Activated naive CD4-positive, alpha-beta T cell treated with anti-CD3 and anti-CD28 coated beads, Interleukin-2, amount 50 U/mL, for 24 hours (primary cell): ENCODE data around the gene TAPBPL.
"Not testable (repeated sequence)": the region's sequence is repeated elsewhere in the genome, so short reads cannot be mapped to it uniquely, and the experiment has no call there.

Experiments used
- H3K27ac Mint-ChIP-seq: one replicate; pipeline ENCODE4 v1.8.0; 2021; ENCODE audit warnings: mild to moderate bottlenecking, mixed read lengths
- H3K27me3 Mint-ChIP-seq: one replicate; pipeline ENCODE4 v1.8.0; 2021; ENCODE audit warnings: mixed read lengths
- H3K36me3 Mint-ChIP-seq: one replicate; pipeline ENCODE4 v1.8.0; 2021; ENCODE audit warnings: mixed read lengths
- H3K4me1 Mint-ChIP-seq: one replicate; pipeline ENCODE4 v1.8.0; 2021; ENCODE audit warnings: mixed read lengths
- H3K4me3 Mint-ChIP-seq: one replicate; pipeline ENCODE4 v1.8.0; 2021; ENCODE audit warnings: mild to moderate bottlenecking, mixed read lengths
- H3K9me3 Mint-ChIP-seq: one replicate; pipeline ENCODE4 v1.8.0; 2021; ENCODE audit warnings: mixed read lengths

TAPBPL gene

GRCh38 chr12:6451348-6452244 is at the start of gene TAPBPL:
TAPBPL (plus strand) TSS chr12:6452042; CDS start chr12:6452249, 207 bp downstream.
- Mint-ChIP-seq H3K27ac (peak within 1 kb of the TSS; percentile 100), H3K4me3 (peak within 1 kb of the TSS; percentile 100), H3K36me3 (peaks cover 23% of the 10 kb centered on the region), H3K9me3 (no peaks in the 10 kb centered on the region), H3K4me1 (peaks cover 70% of the 10 kb centered on the region), H3K27me3 (no peaks in the 10 kb centered on the region)

DNA sequence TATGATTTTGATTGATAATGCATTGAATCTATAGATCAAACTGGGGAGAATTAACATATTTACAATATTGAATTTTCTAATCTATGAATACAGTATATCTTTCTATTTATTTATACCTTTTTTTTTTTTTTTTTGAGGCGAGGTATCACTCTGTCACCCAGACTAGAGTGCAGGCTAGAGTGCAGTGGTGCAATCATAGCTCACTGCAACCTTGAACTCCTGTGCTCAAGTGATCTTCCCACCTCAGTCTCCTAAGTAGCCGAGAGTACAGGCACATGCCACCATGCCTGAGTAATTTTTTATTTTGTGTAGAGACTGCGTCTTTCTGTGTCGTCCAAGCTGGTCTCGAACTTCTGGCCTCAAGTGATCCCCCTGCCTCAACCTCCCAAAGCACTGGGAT is 47.5 kb upstream of the TAPBPL start:
- no peaks in the 10 kb centered on the region for H3K4me1 Mint-ChIP-seq
- no peak overlapping the region for H3K27ac Mint-ChIP-seq

GRCh38 chr12:6405963-6406362 is 45.9 kb upstream of the TAPBPL start:
- Mint-ChIP-seq H3K4me1 (no peaks in the 10 kb centered on the region), H3K27me3 (no peaks in the 10 kb centered on the region), H3K9me3 (no peaks in the 10 kb centered on the region), H3K36me3 (peaks cover 1% of the 10 kb centered on the region), H3K4me3 (no peak overlapping the region), H3K27ac (no peak overlapping the region)

More for the DNA sequence above, 47.5 kb upstream of the TAPBPL start:
- Mint-ChIP-seq H3K27me3 (no peaks in the 10 kb centered on the region), H3K4me3 (no peak overlapping the region), H3K36me3 (peaks cover 1% of the 10 kb centered on the region), H3K9me3 (no peaks in the 10 kb centered on the region)

- H3K36me3 Mint-ChIP-seq, result peaks cover 1% of the 10 kb centered on the region
- no peak overlapping the region for H3K27ac Mint-ChIP-seq
- H3K27me3 Mint-ChIP-seq, result no peaks in the 10 kb centered on the region
- H3K4me3 Mint-ChIP-seq, result no peak overlapping the region
- H3K9me3 Mint-ChIP-seq, result no peaks in the 10 kb centered on the region
- no peaks in the 10 kb centered on the region for H3K4me1 Mint-ChIP-seq
These were observed 44.4 kb upstream of the TAPBPL start for GRCh38 chr12:6407236-6407954.

DNA sequence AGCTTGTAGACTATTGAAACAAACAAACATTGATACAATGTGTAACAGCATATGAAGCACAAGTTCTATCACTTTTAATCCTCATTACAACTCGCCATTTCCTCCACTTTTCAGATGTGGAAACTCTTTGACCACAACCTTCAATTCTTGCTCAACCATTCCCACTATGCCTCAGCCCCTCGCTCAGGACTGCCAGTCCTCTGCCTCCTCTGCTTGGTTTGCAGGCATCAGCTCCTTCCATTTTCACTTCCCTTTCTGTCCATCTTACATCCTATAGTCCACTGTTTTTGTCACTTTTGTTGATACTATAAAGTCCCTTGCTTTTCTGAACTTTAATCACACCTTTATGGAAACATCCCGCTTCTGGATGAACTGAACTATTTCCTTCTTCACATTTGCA is 35.2 kb upstream of the TAPBPL start:
- Mint-ChIP-seq H3K4me3 (no peak overlapping the region), H3K27me3 (no peaks in the 10 kb centered on the region), H3K36me3 (no peaks in the 10 kb centered on the region), H3K4me1 (no peaks in the 10 kb centered on the region), H3K9me3 (no peaks in the 10 kb centered on the region), H3K27ac (no peak overlapping the region)

DNA sequence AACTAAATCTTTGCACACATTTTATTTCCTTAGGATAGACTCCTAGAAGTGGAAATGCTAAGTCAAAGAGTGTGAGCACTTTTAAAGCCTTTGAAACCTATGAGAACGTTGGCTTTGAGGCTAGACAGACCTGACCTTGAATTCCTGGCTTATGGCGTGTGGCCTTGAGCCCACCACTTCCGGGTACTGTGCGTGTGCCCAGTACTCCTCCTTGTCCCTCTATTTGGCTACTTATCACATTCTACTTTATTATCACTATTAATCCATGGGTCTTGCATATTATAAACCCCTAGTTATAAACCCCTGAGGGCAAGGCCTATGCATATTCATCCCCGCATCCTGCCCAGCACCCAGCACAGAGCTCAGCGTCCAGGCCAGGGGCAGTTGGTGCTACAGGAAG is 33.0 kb upstream of the TAPBPL start:
- H3K27me3 Mint-ChIP-seq, result no peaks in the 10 kb centered on the region

GRCh38 chr12:6420364-6420763 is 31.5 kb upstream of the TAPBPL start:
- Mint-ChIP-seq H3K27me3 (no peaks in the 10 kb centered on the region), H3K4me1 (peaks cover 20% of the 10 kb centered on the region), H3K4me3 (no peak overlapping the region), H3K36me3 (no peaks in the 10 kb centered on the region), H3K27ac (no peak overlapping the region), H3K9me3 (no peaks in the 10 kb centered on the region)

More for the DNA sequence above, 33.0 kb upstream of the TAPBPL start:
- H3K27ac Mint-ChIP-seq, result no peak overlapping the region
- H3K4me1 Mint-ChIP-seq, result peaks cover 7% of the 10 kb centered on the region
- H3K9me3 Mint-ChIP-seq, result no peaks in the 10 kb centered on the region
- H3K36me3 Mint-ChIP-seq, result no peaks in the 10 kb centered on the region
- no peak overlapping the region for H3K4me3 Mint-ChIP-seq

- peak overlapping the region; percentile 54 for H3K4me3 Mint-ChIP-seq
- H3K27ac Mint-ChIP-seq, result peak overlapping the region; percentile 47
- peaks cover 47% of the 10 kb centered on the region for H3K4me1 Mint-ChIP-seq
- no peaks in the 10 kb centered on the region for H3K27me3 Mint-ChIP-seq
- H3K9me3 Mint-ChIP-seq, result no peaks in the 10 kb centered on the region
- H3K36me3 Mint-ChIP-seq, result no peaks in the 10 kb centered on the region
These were observed 28.4 kb upstream of the TAPBPL start for GRCh38 chr12:6423267-6424007.

- H3K36me3 Mint-ChIP-seq, result no peaks in the 10 kb centered on the region
- H3K4me1 Mint-ChIP-seq, result peaks cover 49% of the 10 kb centered on the region
- H3K4me3 Mint-ChIP-seq, result peak overlapping the region; percentile 54
- H3K9me3 Mint-ChIP-seq, result no peaks in the 10 kb centered on the region
- peak overlapping the region; percentile 47 for H3K27ac Mint-ChIP-seq
- H3K27me3 Mint-ChIP-seq, result no peaks in the 10 kb centered on the region
These were observed 27.9 kb upstream of the TAPBPL start for GRCh38 chr12:6424008-6424347.

DNA sequence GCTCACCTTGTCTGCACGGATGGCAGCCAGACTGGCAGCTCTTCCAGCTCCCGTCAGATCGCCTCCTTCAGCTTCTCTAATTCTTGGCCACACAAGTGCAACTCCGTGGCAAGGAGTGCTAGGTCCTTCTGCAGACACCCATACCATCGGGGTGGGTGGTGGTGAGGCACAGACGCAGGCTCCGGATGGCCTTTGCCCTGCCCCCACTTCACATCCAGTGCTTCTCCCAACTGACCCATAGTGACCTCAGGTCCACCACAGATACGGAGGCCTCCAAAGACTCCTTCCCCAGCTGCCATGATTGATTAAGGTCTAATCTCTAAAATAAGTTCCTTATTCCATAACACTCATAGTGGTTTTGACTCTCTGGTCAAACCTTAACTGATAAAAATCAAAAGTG is 27.0 kb upstream of the TAPBPL start:
- no peaks in the 10 kb centered on the region for H3K36me3 Mint-ChIP-seq
- H3K4me1 Mint-ChIP-seq, result peaks cover 54% of the 10 kb centered on the region
- H3K27ac Mint-ChIP-seq, result peak overlapping the region; percentile 47
- H3K27me3 Mint-ChIP-seq, result no peaks in the 10 kb centered on the region
- H3K9me3 Mint-ChIP-seq, result no peaks in the 10 kb centered on the region
- no peak overlapping the region for H3K4me3 Mint-ChIP-seq

- no peaks in the 10 kb centered on the region for H3K9me3 Mint-ChIP-seq
- H3K4me3 Mint-ChIP-seq, result peak overlapping the region; percentile 53
- no peaks in the 10 kb centered on the region for H3K27me3 Mint-ChIP-seq
- H3K4me1 Mint-ChIP-seq, result peaks cover 64% of the 10 kb centered on the region
- H3K27ac Mint-ChIP-seq, result peak overlapping the region; percentile 99
- no peaks in the 10 kb centered on the region for H3K36me3 Mint-ChIP-seq
These were observed 26.0 kb upstream of the TAPBPL start for GRCh38 chr12:6425590-6426531.

DNA sequence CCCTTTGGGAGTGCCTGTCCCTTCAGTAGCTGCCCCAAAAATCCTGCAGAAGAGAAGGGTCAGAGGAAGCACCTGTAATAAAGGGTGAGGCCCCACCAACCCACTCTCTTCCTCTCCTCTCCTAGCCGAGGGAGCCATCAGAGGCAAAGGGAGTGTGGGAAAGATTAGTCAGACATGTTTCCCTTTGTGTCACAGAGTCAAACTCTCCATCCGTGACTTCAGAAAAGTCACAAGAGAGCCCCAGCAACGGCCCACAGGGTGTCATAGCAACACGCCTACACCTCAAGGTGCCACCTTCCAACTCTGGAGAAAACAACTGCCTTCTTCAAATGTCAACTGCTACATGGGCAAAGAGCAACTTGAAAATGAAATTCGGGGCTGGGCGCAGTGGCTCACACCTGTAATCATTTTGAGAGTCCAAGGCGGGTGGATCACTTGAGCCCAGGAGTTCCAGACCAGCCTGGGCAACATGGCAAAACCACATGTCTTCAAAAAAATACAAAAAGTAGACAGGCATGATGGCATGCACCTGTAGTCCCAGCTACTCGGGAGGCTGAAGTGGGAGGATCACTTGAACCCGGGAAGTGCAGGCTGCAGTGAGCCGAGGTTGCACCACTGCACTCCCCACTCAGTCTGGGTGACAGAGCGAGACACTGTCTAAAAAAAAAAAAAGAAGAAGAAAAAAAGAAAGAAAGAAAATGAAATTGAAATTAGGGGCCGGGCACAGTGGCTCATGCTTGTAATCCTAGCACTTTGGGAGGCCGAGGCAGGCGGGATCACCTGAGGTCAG is 24.8 kb upstream of the TAPBPL start:
- no peaks in the 10 kb centered on the region for H3K9me3 Mint-ChIP-seq
- peak overlapping the region; percentile 87 for H3K4me3 Mint-ChIP-seq
- H3K27me3 Mint-ChIP-seq, result no peaks in the 10 kb centered on the region
- no peaks in the 10 kb centered on the region for H3K36me3 Mint-ChIP-seq
- peaks cover 72% of the 10 kb centered on the region for H3K4me1 Mint-ChIP-seq
- H3K27ac Mint-ChIP-seq, result peak overlapping the region; percentile 99

- not testable (repeated sequence) for H3K27me3 Mint-ChIP-seq, H3K36me3 Mint-ChIP-seq, H3K9me3 Mint-ChIP-seq
- Mint-ChIP-seq H3K27ac (peak overlapping the region; percentile 99), H3K4me3 (peak overlapping the region; percentile 87), H3K4me1 (peaks cover 76% of the 10 kb centered on the region)
These were observed 24.0 kb upstream of the TAPBPL start for GRCh38 chr12:6427796-6428195.

DNA sequence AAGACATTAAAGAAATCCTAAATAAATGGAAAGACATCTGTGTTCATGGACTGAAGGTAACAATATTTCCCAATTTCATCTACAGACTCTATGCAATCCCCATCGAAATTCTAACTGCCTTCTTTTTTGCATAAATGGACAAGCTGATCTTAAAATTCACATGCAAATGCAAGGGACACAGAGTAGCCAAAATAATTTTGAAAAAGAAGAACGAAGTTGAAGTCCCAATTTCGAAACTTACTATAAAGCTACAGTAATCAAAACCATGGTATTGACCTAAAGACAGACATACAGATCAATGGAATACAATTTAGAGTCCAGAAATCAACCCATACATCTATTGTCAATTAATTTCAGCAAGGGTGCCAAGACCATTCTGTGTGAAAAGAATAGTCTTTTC is 23.5 kb upstream of the TAPBPL start:
- peaks cover 79% of the 10 kb centered on the region for H3K4me1 Mint-ChIP-seq
- H3K9me3 Mint-ChIP-seq, result no peaks in the 10 kb centered on the region
- H3K27ac Mint-ChIP-seq, result peak overlapping the region; percentile 72
- H3K4me3 Mint-ChIP-seq, result peak overlapping the region; percentile 30
- no peaks in the 10 kb centered on the region for H3K36me3 Mint-ChIP-seq
- H3K27me3 Mint-ChIP-seq, result no peaks in the 10 kb centered on the region
